GM18517 (cell line): ENCODE data around the gene TMEM87B.

Experiments used
- ATAC-seq: cut with Tn5 transposase; IDR thresholded peaks from one replicate; pipeline ENCODE4 v1.9.1; 2021; ENCODE audit warnings: mild to moderate bottlenecking, moderate library complexity; ENCODE audit not compliant: unreplicated experiment

Gene TMEM87B

GRCh38 chr2:112054847-112055729 lies at the start of gene TMEM87B:
TMEM87B (plus strand) TSS chr2:112055269; CDS start chr2:112055592, 323 bp downstream.
- ATAC-seq = peak; percentile 57

GRCh38 chr2:112005406-112006075 lies 49.5 kb upstream of the TMEM87B start:
- no peak for ATAC-seq

GRCh38 chr2:112006076-112006410 lies 49.0 kb upstream of the TMEM87B start:
- ATAC-seq = no peak

GRCh38 chr2:112007493-112007892 lies 47.6 kb upstream of the TMEM87B start:
- ATAC-seq = no peak

- no peak for ATAC-seq
Observed at GRCh38 chr2:112008910-112009485, 46.1 kb upstream of the TMEM87B start.

- ATAC-seq = no peak
Observed at GRCh38 chr2:112010751-112011150, 44.3 kb upstream of the TMEM87B start.

GRCh38 chr2:112012556-112012955 lies 42.5 kb upstream of the TMEM87B start:
- ATAC-seq = no peak

- no peak for ATAC-seq
Observed at GRCh38 chr2:112018846-112019245, 36.2 kb upstream of the TMEM87B start.

- no peak for ATAC-seq
Observed at GRCh38 chr2:112019569-112019982, 35.5 kb upstream of the TMEM87B start.

GRCh38 chr2:112020561-112020960 lies 34.5 kb upstream of the TMEM87B start:
- ATAC-seq = no peak

- ATAC-seq = no peak
Observed at GRCh38 chr2:112021290-112021689, 33.8 kb upstream of the TMEM87B start.

- ATAC-seq = no peak
Observed at GRCh38 chr2:112021781-112022231, 33.3 kb upstream of the TMEM87B start.

GRCh38 chr2:112023707-112024106 lies 31.4 kb upstream of the TMEM87B start:
- ATAC-seq = no peak

GRCh38 chr2:112024231-112024630 lies 30.8 kb upstream of the TMEM87B start:
- ATAC-seq = no peak

- ATAC-seq = no peak
Observed at GRCh38 chr2:112024896-112025491, 30.1 kb upstream of the TMEM87B start.

GRCh38 chr2:112026509-112026908 lies 28.6 kb upstream of the TMEM87B start:
- no peak for ATAC-seq

- ATAC-seq = no peak
Observed at GRCh38 chr2:112027767-112028166, 27.3 kb upstream of the TMEM87B start.

GRCh38 chr2:112029164-112029563 lies 25.9 kb upstream of the TMEM87B start:
- no peak for ATAC-seq

GRCh38 chr2:112031473-112032223 lies 23.4 kb upstream of the TMEM87B start:
- ATAC-seq = no peak

- no peak for ATAC-seq
Observed at GRCh38 chr2:112032224-112032586, 22.9 kb upstream of the TMEM87B start.
